Measurements from ENCODE around the gene TRNP1.

DNA sequence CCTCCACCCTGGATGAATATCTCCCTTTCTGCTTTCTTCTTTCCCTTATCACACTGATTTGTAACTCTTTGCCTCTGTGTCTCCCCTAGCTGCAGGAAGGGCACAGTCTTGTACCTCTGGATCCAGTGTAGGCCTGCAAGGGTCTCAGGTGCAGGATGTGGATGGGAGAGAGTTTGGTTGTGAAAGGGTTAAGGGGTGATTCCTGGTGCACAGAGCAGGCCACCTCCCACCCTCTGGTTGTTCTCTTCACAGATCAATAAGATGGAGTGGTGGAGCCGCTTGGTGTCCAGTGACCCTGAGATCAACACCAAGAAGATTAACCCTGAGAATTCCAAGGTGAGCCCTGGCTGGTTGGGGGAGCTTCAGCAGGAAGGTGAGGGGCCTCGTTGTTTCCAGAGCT, 48.4 kb upstream of the TRNP1 start:
- TF ChIP-seq, protein P1, sequence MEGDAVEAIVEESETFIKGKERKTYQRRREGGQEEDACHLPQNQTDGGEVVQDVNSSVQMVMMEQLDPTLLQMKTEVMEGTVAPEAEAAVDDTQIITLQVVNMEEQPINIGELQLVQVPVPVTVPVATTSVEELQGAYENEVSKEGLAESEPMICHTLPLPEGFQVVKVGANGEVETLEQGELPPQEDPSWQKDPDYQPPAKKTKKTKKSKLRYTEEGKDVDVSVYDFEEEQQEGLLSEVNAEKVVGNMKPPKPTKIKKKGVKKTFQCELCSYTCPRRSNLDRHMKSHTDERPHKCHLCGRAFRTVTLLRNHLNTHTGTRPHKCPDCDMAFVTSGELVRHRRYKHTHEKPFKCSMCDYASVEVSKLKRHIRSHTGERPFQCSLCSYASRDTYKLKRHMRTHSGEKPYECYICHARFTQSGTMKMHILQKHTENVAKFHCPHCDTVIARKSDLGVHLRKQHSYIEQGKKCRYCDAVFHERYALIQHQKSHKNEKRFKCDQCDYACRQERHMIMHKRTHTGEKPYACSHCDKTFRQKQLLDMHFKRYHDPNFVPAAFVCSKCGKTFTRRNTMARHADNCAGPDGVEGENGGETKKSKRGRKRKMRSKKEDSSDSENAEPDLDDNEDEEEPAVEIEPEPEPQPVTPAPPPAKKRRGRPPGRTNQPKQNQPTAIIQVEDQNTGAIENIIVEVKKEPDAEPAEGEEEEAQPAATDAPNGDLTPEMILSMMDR (IDR thresholded peaks at IDR 0.05), result no peak
- no peak for TF ChIP-seq POLR2AphosphoS5 (IDR thresholded peaks at IDR 0.05; ENCODE audit: insufficient read depth in 1 of 2, low read depth in 1 of 2)
- TF ChIP-seq POLR2A (IDR thresholded peaks at IDR 0.05), result no peak
